Cortex of kidney (tissue), 1 donor: ENCODE measurements around the gene KANSL1.

Source experiments
- DNase-seq: peaks from one replicate; lab custom pipeline; 2025; lab: John Stamatoyannopoulos, UW

The KANSL1 gene

DNA sequence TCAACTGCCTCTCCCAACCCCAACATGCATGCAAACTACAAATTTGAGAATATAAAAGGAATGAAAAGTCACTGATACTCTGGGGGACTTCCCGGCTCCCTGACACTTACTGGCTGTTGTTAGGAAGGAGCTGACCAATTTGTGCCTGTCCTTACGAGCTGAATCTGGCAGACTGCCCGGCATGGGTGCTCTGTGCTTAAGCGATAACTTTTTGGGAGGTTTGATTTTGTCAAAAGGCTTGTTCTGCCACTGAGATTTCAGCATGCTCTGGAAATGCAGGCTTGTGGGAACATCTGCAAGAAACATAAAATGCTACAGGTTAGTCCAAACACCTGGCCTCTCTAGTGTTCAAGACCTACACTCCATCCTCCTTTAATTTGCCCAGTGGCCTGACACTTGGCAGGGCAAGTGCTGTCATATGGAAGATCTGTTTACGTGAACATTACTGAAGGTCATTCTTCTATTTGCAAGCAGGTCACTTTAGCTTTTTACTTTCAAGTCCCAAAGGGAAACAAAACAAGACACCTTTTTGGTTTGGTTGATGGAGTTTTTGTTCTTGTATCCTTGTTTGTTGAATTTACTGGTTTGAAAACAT, 153.5 kb downstream of the KANSL1 start:
- DNase-seq: no peak

- DNase-seq: no peak
Observed at GRCh38 chr17:46038937-46039336, 154.3 kb downstream of the KANSL1 start.

- DNase-seq: no peak
Observed at GRCh38 chr17:46038414-46038813, 154.8 kb downstream of the KANSL1 start.

DNA sequence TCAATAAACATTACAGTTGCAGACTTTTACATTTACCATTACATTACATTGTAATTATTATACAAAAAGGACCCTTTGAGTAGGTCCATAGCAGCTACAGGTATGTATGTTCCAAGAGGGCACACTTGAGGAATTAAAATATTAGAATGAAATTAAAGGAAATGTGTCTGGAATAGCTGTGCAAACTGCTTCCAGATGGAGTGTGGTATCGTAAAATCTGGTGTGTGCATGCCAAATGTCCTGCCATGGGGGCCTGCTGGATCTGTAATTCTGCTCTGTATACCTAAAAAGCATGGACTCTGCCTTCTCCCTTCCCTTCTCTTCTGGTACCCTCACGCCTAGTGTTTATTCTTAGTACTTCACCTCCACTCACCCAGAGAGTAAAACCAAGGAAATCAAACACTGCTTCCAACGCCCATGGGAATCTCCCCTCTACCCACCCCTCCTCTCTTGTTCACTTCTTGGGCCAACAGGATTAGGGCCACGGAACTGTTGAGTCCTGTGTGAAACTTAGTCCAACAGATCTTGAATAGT, 155.4 kb downstream of the KANSL1 start:
- DNase-seq: no peak

DNA sequence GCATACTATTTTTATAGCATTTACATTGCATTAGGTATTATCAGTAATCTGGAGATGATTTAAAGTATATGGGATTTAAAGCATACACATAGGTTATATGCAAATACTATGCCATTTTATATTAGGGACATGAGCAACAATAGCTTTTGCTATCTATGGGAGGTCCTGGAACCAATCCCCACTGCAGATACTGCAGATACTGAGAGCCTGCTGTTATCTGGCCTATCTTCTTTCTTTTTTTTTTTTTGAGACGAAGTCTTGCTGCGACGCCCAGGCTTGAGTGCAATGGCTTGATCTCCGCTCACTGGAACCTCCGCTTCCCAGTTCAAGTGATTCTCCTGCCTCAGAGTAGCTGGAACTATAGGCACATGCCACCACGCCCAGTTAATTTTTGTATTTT, 156.7 kb downstream of the KANSL1 start:
- DNase-seq: no peak

DNA sequence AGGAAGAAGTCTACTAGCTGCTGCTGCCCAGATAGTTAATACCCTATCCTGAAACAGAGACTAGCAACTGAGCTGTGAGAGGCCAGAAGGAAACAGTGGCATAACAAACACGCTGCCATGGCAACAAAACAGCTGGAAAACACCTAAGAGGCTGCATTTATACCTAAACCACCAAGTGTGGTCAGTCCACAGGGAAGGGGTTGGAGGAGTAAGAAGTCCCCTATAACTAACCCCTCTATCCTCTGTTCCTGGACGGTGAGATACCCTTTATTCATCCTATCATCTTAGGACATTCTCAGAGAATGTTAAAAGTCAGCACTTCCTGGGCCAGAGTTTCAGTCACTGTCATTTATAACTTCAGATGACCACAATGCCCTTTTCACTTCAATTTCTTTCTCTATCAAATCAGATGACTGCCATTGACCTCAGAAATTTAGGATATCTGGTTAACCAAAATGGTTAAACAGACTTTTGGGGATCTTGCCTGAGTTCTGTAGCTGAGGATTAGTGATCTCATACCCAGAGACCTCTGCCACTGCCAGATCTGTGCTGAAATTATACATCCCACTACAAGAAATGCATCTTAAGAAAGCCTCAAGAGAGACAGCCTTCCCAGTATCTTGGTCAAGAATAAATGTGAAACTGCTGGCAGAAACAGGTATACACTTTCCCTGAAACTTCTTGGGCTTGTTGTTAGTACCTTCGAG, 158.0 kb downstream of the KANSL1 start:
- DNase-seq: no peak

DNA sequence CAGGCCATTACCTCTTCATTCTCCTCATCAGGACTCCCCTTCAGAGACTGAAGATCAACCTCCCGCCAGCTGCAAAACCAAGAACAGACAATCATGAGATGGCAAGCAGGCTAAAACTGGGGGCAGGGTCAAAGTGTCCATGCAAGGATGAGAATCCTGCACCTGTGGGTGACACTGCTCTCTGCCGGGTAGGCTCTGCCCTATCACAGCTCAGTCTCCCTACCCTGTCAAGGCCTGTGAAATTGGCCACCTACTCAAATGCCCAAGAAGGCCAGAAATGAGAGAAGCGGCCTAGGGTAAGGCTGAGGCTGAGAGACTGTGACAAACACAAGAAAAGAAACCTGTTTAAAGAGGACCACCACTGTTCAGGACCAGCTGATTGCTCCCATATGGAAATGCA, 159.8 kb downstream of the KANSL1 start:
- no peak for DNase-seq

- DNase-seq: no peak
Observed at GRCh38 chr17:46032909-46033308, 160.3 kb downstream of the KANSL1 start.

DNA sequence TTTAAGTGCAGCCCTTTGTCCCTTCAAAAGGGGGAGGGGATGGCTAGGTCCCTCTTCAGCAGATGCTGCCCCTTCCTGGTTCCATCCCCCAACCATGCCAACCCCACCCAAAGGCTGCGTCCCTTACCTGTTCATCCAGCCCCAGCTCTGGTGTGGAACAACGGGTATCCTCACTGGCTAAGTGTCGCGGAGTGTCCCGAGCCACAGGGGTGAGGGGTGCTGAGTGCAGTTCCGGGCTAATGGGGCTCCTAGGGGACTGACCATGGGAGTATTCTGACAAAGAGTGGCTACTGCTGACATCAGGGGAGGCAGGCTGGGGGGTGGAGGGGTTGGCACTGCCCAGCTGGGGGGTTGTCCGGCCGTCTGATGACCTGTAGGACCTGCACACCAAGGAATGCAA, 161.3 kb downstream of the KANSL1 start:
- no peak for DNase-seq

DNA sequence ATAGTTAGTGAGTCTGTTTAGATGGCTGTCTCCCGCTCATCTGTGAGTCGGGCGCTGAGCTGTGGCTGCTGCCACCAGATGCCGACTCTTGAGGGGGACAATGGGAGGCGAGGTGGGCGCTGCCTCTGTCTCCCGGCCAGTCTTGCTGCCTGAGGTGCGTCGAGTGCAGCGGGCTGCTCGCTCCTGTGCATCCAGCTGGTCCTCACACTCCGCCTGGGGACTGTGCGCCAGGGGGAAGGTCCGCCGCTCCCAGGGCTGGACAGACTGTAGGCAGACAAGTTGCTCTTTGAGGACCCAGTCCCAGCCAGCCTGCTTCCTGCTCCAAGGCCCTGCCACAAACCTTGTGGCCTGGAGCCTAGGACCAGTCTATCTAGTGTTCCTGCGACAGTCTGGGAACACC, 161.8 kb downstream of the KANSL1 start:
- DNase-seq: no peak

DNA sequence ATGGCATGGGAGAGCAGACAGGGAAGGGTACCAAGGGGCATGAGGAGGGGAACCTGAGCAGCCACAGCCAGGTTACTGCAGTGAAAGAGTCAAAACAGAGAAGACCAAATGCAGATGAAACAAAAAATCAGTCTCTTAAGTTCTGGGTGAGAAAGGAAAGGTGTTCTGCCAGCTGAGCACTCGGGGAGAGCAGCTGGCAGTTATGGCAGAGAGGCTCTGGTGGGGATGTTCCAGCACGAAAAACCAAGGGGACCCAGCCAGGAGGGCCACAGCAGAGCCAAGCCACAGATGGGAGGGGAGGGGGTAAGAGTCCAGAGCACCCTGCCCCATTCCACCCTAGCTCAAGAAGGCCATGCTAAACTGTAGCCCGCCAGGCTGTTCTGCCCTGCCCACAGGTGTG, 162.5 kb downstream of the KANSL1 start:
- DNase-seq: no peak

DNA sequence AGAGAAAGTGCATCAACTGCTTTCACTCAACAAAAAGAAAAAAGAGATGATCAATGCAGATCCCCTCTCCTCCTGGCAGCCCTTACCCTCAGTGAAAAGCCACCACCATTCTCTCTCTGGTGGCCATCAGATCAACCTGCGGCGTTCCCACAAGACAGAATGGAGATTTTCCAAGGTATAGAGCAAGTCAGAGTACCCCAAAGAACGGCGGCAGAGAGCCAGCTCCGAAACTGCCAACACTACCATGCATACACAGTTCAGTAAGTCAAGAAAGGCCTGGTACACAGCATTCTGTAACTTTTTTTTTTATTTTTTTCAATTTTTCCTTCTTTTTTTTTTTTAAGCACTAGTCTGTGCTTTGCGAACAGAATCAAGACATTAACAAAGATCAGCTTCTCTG, 163.6 kb downstream of the KANSL1 start:
- no peak for DNase-seq

DNA sequence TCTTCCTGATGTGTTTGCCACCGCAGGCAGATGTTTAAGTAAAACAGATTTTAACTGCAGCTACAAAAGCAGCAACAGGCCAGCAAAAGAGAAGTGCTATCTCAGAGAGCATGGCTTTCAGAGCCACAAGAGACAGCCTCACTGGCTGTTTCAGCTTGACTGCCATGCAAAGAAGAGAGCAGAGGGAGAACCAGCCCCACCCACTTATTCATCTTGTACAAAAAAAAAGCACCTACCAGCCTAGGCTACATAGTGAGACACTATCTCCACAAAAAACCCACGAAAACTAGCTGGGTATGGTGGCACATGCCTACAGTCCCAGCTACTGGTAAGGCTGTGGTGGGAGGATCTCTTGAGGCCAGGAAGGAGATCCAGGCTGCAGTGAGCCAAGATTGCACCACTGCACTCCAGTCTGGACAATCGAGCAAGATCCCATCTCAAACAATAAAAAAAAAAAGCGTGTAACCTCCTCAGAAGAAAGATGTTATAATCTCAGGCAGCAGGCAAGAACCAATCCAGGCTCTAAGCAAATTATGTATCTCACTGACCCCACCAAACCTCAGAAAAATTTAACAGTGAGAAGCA, 164.2 kb downstream of the KANSL1 start:
- no peak for DNase-seq

GRCh38 chr17:46028374-46028773, 164.9 kb downstream of the KANSL1 start:
- no peak for DNase-seq

- no peak for DNase-seq
Observed at GRCh38 chr17:46027976-46028325, 165.3 kb downstream of the KANSL1 start.

DNA sequence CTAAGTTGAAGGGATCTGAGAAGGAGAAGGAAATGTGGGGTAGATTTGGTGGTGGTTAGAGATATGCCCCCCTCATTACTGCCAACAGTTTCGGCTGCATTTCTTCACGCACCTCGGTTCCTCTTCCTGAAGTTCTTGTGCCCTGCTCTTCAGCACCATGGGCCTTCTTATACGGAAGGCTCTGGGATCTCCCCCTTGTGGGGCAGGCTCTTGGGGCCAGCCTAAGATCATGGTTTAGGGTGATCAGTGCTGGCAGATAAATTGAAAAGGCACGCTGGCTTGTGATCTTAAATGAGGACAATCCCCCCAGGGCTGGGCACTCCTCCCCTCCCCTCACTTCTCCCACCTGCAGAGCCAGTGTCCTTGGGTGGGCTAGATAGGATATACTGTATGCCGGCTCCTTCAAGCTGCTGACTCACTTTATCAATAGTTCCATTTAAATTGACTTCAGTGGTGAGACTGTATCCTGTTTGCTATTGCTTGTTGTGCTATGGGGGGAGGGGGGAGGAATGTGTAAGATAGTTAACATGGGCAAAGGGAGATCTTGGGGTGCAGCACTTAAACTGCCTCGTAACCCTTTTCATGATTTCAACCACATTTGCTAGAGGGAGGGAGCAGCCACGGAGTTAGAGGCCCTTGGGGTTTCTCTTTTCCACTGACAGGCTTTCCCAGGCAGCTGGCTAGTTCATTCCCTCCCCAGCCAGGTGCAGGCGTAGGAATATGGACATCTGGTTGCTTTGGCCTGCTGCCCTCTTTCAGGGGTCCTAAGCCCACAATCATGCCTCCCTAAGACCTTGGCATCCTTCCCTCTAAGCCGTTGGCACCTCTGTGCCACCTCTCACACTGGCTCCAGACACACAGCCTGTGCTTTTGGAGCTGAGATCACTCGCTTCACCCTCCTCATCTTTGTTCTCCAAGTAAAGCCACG, 165.9 kb downstream of the KANSL1 start:
- DNase-seq: no peak

- no peak for DNase-seq
Observed at GRCh38 chr17:46026166-46027047, 166.8 kb downstream of the KANSL1 start.

- no peak for DNase-seq
Observed at GRCh38 chr17:46025510-46026165, 167.6 kb downstream of the KANSL1 start.

- no peak for DNase-seq
Observed at GRCh38 chr17:46025060-46025459, 168.2 kb downstream of the KANSL1 start.

GRCh38 chr17:46024590-46024989, 168.6 kb downstream of the KANSL1 start:
- DNase-seq: no peak
